Gastrocnemius medialis (tissue), 4 donors: ENCODE results near the gene NCSTN.
A peak's percentile ranks its signal among the peaks of the same experiment; 100 is the strongest.

ENCODE experiments used
- CTCF ChIP-seq, 5 experiments: fragments of 450-650 bp in 3 of 5; fragments of 200-600 bp in 2 of 5; sonication (generic) in 2 of 5; IDR thresholded peaks in 4 of 5; conservative IDR thresholded peaks in 1 of 5; 1 replicate in 4 of 5; 2 replicates in 1 of 5; pipeline ENCODE4 v1.5.1; 2016 to 2019; ENCODE audit warnings: antibody characterized with exemption in 5 of 5, mild to moderate bottlenecking in 3 of 5, moderate library complexity in 3 of 5
- POLR2A ChIP-seq, 2 donors: fragments of 450-650 bp; IDR thresholded peaks; one replicate each; pipeline ENCODE4 v1.6.1; 2017; ENCODE audit warnings: antibody characterized with exemption in 2 of 2, mild to moderate bottlenecking in 2 of 2, moderate library complexity in 2 of 2

GRCh38 chr1:160376525-160377131 is 33.4 kb downstream of the NCSTN start:
- TF ChIP-seq CTCF (IDR thresholded peaks at IDR 0.05 in 4 of 5, conservative IDR thresholded peaks at IDR 0.05 in 1 of 5) (peak; percentile 83 to 96 (median 87)), POLR2A (IDR thresholded peaks at IDR 0.05) (no peak)
